Naive thymus-derived CD4-positive, alpha-beta T cell (primary cell): Measurements from ENCODE around the gene GON4L. TPM values are rescaled to one million over a fixed set of nuclear protein-coding genes. Genes with fewer than 3 reads are reported as not detected.
"Not testable (repeated sequence)": the region's sequence is repeated elsewhere in the genome, so short reads cannot be mapped to it uniquely, and the experiment has no call there.

Experiments used
- ATAC-seq: fragments of 150-1000 bp; cut with Tn5 transposase; 2 replicates; pipeline ENCODE4 v1.10.0; 2021; ENCODE audit warnings: mild to moderate bottlenecking, moderate library complexity
- CTCF ChIA-PET: fragments of 350-600 bp; sonication (Branson Sonifier 250); formaldehyde crosslinking; loops from one replicate; lab custom pipeline; 2021; ENCODE audit warnings: antibody characterized with exemption; lab: Charles Lee
- POLR2A ChIA-PET: fragments of 350-600 bp; sonication (Branson Sonifier 250); formaldehyde crosslinking; loops from one replicate; lab custom pipeline; 2021; ENCODE audit warnings: antibody characterized with exemption, inconsistent platforms; lab: Charles Lee
- DNase-seq, 9 donors: peaks; one replicate each; pipeline versions ENCODE4 v3.0.0 to v3.0.0-alpha.2; 2020 to 2022; ENCODE audit warnings: mixed read lengths in 1 of 9
- H3K27ac ChIP-seq: one replicate; pipeline ENCODE4 v1.7.0; 2013; ENCODE audit warnings: mild to moderate bottlenecking, low read depth, low read length, moderate library complexity
- H3K27me3 ChIP-seq, 2 donors: one replicate each; pipeline ENCODE4 v1.7.0; 2013; ENCODE audit warnings: low read length in 2 of 2, mild to moderate bottlenecking in 2 of 2, moderate library complexity in 2 of 2; ENCODE audit not compliant: control insufficient read depth in 2 of 2, insufficient read depth in 2 of 2
- H3K36me3 ChIP-seq, 3 experiments: 1 replicate in 2 of 3; 2 replicates in 1 of 3; pipeline ENCODE4 v1.7.0; 2013; ENCODE audit warnings: low read length in 3 of 3, mild to moderate bottlenecking in 3 of 3, moderate library complexity in 1 of 3; ENCODE audit not compliant: insufficient read depth in 3 of 3, control insufficient read depth in 2 of 3
- H3K4me1 ChIP-seq, 2 donors: one replicate each; pipeline ENCODE4 v1.7.0; 2013; ENCODE audit warnings: low read length in 2 of 2, mild to moderate bottlenecking in 2 of 2, moderate library complexity in 1 of 2; ENCODE audit not compliant: control insufficient read depth in 2 of 2, insufficient read depth in 2 of 2
- H3K4me3 ChIP-seq: 2 replicates; pipeline ENCODE4 v1.7.0; 2013; ENCODE audit warnings: mild to moderate bottlenecking, low read length
- H3K9me3 ChIP-seq, 3 experiments: 1 replicate in 2 of 3; 2 replicates in 1 of 3; pipeline ENCODE4 v1.7.0; 2013; ENCODE audit warnings: low read length in 3 of 3; ENCODE audit not compliant: control insufficient read depth in 2 of 3
- H3K27ac Mint-ChIP-seq, 9 donors: one replicate each; pipeline ENCODE4 v1.8.0; 2020 to 2022; ENCODE audit warnings: mixed read lengths in 9 of 9, mild to moderate bottlenecking in 8 of 9, moderate library complexity in 5 of 9, inconsistent platforms in 2 of 9
- H3K27me3 Mint-ChIP-seq, 5 donors: one replicate each; pipeline ENCODE4 v1.8.0; 2021 to 2022; ENCODE audit warnings: mixed read lengths in 5 of 5, mild to moderate bottlenecking in 1 of 5
- H3K36me3 Mint-ChIP-seq, 5 donors: one replicate each; pipeline ENCODE4 v1.8.0; 2020 to 2022; ENCODE audit warnings: mixed read lengths in 5 of 5, mild to moderate bottlenecking in 3 of 5, inconsistent platforms in 1 of 5
- H3K4me1 Mint-ChIP-seq, 7 donors: one replicate each; pipeline ENCODE4 v1.8.0; 2020 to 2022; ENCODE audit warnings: mixed read lengths in 7 of 7, mild to moderate bottlenecking in 3 of 7, inconsistent platforms in 1 of 7
- H3K4me3 Mint-ChIP-seq, 10 donors: one replicate each; pipeline ENCODE4 v1.8.0; 2020 to 2022; ENCODE audit warnings: mild to moderate bottlenecking in 10 of 10, mixed read lengths in 10 of 10, moderate library complexity in 6 of 10, inconsistent platforms in 2 of 10
- H3K9me3 Mint-ChIP-seq, 11 donors: one replicate each; pipeline ENCODE4 v1.8.0; 2020 to 2022; ENCODE audit warnings: mixed read lengths in 11 of 11, mild to moderate bottlenecking in 4 of 11, inconsistent platforms in 1 of 11, moderate library complexity in 1 of 11
- intact Hi-C, 2 donors: fragments of 100-400 bp; cut with micrococcal nuclease; formaldehyde crosslinking; loops; one replicate each; pipeline ENCODE4 v1.15.1; 2023
- polyA plus RNA-seq, 2 donors: library from polyadenylated mRNA; unstranded; fragments of 300-500 nt; fragmentation: Illumina TruSeq; gene quantifications; one replicate each; pipeline ENCODE4 v1.2.3, GENCODE V29; 2021
- total RNA-seq, 6 experiments: library from RNA in 5 of 6; stranded (reverse) in 5 of 6; gene quantifications; 1 replicate in 5 of 6; 2 replicates in 1 of 6; pipeline ENCODE4 v1.2.3 and lab custom pipeline; 2021 to 2026

Gene GON4L
- total and polyA plus RNA-seq, 7 experiments from 2014 or later = 25.4 to 138 (median 101) TPM

DNA sequence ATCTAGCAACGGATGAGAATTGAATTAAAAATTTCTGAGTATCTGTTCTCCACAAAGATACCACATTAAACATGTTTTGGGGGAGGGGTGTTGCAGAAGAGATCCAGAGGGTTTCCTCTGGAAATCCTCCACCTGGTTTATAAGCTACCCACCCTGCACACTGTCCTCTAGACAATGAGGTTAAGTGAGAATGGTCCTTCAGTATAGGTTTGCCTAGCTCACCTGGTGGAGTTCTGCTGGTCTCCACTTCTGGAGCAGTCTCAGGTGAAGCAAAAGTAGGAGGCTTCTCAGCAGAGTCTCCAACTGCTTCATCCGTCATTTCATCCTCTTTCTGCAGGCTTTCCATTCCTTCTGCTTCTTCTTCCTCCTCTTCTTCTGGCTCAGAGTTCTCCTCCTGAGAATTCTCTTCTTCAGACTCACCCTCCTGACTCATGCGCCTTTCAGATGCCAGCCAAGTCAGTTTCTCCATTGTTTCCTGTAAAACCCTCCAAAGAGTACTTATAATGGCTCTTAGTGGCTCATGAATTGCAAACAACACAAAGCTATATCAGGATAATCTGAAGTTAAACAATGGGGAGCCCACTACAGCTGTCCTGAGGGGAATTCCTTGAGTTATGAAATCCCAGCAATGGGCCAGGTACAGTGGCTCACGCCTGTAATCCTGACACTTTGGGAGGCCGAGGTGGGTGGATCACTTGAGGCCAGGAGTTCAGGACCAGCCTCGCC is 93.8 kb downstream of the GON4L start:
- H3K4me1 ChIP-seq, DNase-seq, H3K27me3 Mint-ChIP-seq, H3K27me3 ChIP-seq, H3K4me3 Mint-ChIP-seq, intact Hi-C loops, H3K9me3 ChIP-seq, H3K4me3 ChIP-seq, H3K4me1 Mint-ChIP-seq, H3K9me3 Mint-ChIP-seq, H3K27ac ChIP-seq, POLR2A ChIA-PET, ATAC-seq, CTCF ChIA-PET: not testable (repeated sequence)
- H3K36me3 Mint-ChIP-seq = peaks cover 19 to 52% (median 37%) of the 10 kb centered on the region in 5 donors
- peak overlapping the region in 2 of 9 donors; percentile 10 to 87 for H3K27ac Mint-ChIP-seq
- H3K36me3 ChIP-seq = peaks cover 19 to 82% (median 29%) of the 10 kb centered on the region in 3 experiments

DNA sequence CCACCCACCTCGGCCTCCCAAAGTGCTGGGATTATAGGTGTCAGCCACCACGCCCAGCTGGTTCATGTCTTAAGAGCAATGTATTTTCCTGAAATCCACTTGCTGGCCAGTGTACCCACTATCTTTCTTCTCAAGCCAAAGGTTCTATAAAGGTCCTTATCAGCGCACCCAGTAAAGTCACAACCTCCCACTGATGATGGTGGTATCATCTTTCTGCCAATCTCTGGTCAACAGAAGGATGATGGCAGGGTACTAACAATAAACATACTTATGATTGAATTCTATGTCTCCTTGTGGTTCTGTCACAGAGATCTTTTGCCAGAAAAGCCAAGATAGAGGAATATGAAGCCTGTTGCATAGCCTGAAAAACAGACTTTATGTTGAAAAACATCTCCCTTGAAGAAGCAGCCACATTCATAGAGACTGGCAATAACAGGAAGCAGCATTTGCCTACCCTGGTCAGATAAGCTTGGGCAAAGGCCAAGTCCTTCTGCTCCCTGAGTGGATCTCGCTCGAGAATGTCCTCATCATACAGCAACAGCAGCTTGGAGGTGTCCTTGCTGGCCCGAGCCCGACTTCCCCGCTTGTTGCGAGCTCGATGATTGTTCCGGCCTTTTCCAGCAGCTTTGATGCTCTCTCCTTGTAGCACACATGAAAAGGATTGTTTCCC is 95.1 kb downstream of the GON4L start:
- ChIA-PET POLR2A (interaction anchor here (0.6 kb wide), 1 partner anchor 44 kb away, joined by 3 read pairs; no protein-coding TSS in a partner anchor), CTCF (no interaction called here)
- H3K36me3 ChIP-seq = peaks cover 24 to 80% (median 29%) of the 10 kb centered on the region in 3 experiments
- H3K27me3 Mint-ChIP-seq = no peaks in the 10 kb centered on the region
- H3K27ac ChIP-seq = no peak overlapping the region
- H3K27me3 ChIP-seq = no peaks in the 10 kb centered on the region
- H3K4me3 ChIP-seq = no peak overlapping the region
- H3K27ac Mint-ChIP-seq = peak overlapping the region in 5 of 9 donors; percentile 10 to 56 (median 34)
- no peaks in the 10 kb centered on the region for H3K9me3 Mint-ChIP-seq
- no peak for DNase-seq
- H3K36me3 Mint-ChIP-seq = peaks cover 19 to 51% (median 41%) of the 10 kb centered on the region in 5 donors
- no peak for ATAC-seq
- peaks cover 0 to 6% (median 0%) of the 10 kb centered on the region in 7 donors for H3K4me1 Mint-ChIP-seq
- H3K4me1 ChIP-seq = no peaks in the 10 kb centered on the region
- no peaks in the 10 kb centered on the region for H3K9me3 ChIP-seq
- peak overlapping the region in 1 of 10 donors; percentile 17 for H3K4me3 Mint-ChIP-seq
- intact Hi-C loops = no loop called here

DNA sequence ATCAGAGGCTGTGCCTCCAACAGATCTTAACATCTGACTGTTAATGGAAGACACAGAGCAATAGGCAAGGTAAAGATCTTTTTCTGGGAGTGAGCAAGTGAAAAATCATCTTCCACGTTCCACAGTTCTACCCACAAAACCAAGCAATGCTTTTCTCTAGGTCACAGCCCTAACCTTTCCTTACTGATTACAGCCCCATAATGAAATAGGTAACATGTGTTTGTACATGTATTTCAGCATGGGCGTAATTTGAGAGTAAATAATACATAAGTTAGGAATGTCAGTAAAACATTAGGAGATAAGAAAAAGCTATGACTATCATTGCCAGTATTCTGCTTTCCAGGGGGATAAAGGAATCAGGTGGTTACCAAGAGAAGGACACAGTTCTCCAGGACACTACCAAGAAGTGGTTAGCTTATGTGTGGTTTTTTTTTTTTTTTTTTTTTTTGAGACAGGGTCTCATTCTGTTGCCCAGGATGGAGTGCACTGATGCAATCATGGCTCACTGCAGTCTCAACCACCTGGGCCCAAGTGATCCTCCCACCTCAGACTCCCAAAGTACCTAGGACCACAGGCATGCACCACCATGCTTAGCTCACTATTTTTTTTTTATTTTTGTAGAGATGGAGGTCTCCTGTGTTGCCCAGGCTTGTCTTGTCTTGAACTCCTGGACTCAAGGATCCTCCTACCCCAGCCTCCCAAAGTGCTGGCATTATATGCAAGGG is 96.1 kb downstream of the GON4L start:
- Histone ChIP-seq H3K4me3 (no peak overlapping the region), H3K27ac (no peak overlapping the region), H3K27me3 (no peaks in the 10 kb centered on the region), H3K4me1 (no peaks in the 10 kb centered on the region), H3K36me3 (peaks cover 22 to 81% (median 24%) of the 10 kb centered on the region in 3 experiments), H3K9me3 (no peaks in the 10 kb centered on the region)
- intact Hi-C loops = no loop called here
- DNase-seq (no peak), ATAC-seq (no peak)
- Mint-ChIP-seq H3K36me3 (peaks cover 18 to 50% (median 40%) of the 10 kb centered on the region in 5 donors), H3K4me3 (no peak overlapping the region), H3K27me3 (no peaks in the 10 kb centered on the region), H3K9me3 (no peaks in the 10 kb centered on the region), H3K4me1 (peaks cover 0 to 6% (median 0%) of the 10 kb centered on the region in 7 donors), H3K27ac (peak overlapping the region in 2 of 9 donors; percentile 2 to 79)
- CTCF ChIA-PET = no interaction called here
- POLR2A ChIA-PET = no interaction called here

DNA sequence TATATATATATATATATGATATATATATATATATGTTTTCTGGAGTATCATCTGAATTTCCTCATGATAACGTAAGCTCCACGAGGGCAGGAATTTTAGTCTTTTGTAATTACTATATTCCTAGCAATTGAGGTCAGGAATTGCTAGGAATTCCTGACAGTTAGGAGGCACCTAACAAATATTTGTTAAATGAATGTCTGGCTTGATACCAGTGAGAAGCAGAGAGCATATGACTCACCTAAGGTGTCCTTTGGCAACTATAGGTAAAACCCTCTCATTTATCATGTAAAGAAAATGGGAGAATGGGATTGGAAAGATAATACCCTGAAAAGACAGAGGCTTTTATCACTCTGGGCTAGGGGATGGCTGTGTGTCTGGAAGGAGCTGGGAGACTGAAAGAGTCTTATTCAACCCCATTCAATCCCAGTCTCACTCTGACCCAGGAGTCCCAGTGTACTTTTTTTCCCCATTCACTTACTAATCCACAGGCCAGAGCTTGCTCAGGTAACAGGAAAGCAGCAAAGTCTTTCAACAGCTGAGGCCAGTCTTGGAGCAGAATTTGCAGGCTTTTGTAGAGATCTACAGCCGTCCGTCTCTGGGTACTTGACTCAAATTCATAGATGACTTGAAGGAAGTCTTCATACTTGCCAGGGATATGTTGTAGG is 96.9 kb downstream of the GON4L start:
- Histone ChIP-seq H3K27me3 (no peaks in the 10 kb centered on the region), H3K9me3 (no peaks in the 10 kb centered on the region), H3K4me3 (no peak overlapping the region), H3K27ac (no peak overlapping the region), H3K4me1 (no peaks in the 10 kb centered on the region), H3K36me3 (peaks cover 17 to 81% (median 24%) of the 10 kb centered on the region in 3 experiments)
- H3K4me1 Mint-ChIP-seq = peaks cover 0 to 6% (median 0%) of the 10 kb centered on the region in 7 donors
- H3K4me3 Mint-ChIP-seq = no peak overlapping the region
- H3K27me3 Mint-ChIP-seq = no peaks in the 10 kb centered on the region
- DNase-seq (no peak), ATAC-seq (no peak)
- POLR2A ChIA-PET = no interaction called here
- peaks cover 11 to 47% (median 32%) of the 10 kb centered on the region in 5 donors for H3K36me3 Mint-ChIP-seq
- H3K9me3 Mint-ChIP-seq = no peaks in the 10 kb centered on the region
- peak overlapping the region in 3 of 9 donors; percentile 59 to 79 (median 67) for H3K27ac Mint-ChIP-seq
- CTCF ChIA-PET = no interaction called here
- intact Hi-C loops = no loop called here

DNA sequence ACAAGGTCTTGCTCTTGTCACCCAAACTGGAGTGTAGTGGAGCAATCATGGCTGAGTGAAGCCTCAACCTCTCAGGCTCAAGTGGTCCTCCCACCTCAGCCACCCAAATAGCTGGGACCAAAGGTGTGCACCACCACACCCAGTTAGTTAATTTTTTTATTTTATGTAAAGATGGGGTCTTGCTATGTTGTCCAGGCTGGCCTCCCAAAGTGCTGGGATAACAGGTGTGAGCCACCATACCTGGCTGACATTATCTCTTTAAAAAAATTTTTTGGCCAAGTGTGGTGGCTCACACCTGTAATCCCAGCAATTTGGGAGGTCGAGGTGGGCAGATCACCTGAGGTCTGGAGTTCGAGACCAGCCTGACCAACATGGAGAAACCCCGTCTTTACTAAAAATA is 98.0 kb downstream of the GON4L start:
- DNase-seq, H3K4me1 ChIP-seq, H3K9me3 ChIP-seq, H3K27me3 Mint-ChIP-seq, H3K27ac Mint-ChIP-seq, H3K4me1 Mint-ChIP-seq, intact Hi-C loops, H3K4me3 ChIP-seq, H3K4me3 Mint-ChIP-seq, H3K27ac ChIP-seq, H3K27me3 ChIP-seq, H3K9me3 Mint-ChIP-seq, POLR2A ChIA-PET, ATAC-seq: not testable (repeated sequence)
- H3K36me3 ChIP-seq = peaks cover 17 to 82% (median 24%) of the 10 kb centered on the region in 3 experiments
- CTCF ChIA-PET = interaction anchor here (0.6 kb wide), 1 partner anchor 483 kb away, joined by 4 read pairs; the partner anchor contains the start of gene BGLAP
- peaks cover 11 to 46% (median 32%) of the 10 kb centered on the region in 5 donors for H3K36me3 Mint-ChIP-seq

DNA sequence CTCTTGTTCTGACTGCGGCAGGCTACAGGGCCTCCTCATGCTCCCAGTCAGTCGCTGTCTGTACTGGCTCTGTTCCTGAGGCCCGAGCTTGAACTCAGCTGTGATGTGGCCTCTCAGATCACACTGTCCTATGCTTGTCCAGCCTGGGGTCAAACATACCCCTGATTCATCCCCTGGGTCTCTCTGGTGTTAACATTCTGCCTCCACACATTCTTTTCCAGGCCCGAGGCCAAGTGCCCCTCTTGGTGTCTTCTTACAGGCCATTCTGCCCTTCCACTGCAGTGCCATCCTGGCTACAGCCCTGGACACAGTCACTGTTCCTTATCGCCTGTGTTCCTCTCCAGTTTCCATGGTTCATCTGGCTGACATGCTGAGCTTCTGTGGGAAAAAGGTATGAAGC is 108.9 kb downstream of the GON4L start:
- H3K4me1 ChIP-seq, H3K27ac ChIP-seq, H3K9me3 ChIP-seq, H3K27me3 ChIP-seq, ATAC-seq, H3K4me3 ChIP-seq, DNase-seq, POLR2A ChIA-PET, CTCF ChIA-PET, H3K9me3 Mint-ChIP-seq, H3K27me3 Mint-ChIP-seq: not testable (repeated sequence)
- H3K4me1 Mint-ChIP-seq = peaks cover 4 to 12% (median 8%) of the 10 kb centered on the region in 7 donors
- intact Hi-C loops = loop anchor here in 1 of 2 donors (5.0 to 10.0 kb wide), 3 partner anchors 109 to 766 kb away; partner anchors contain the start of genes FLAD1, GON4L, LAMTOR2 and SYT11
- peak overlapping the region in 4 of 10 donors; percentile 11 to 59 (median 38) for H3K4me3 Mint-ChIP-seq
- H3K36me3 Mint-ChIP-seq = peaks cover 0 to 11% (median 0%) of the 10 kb centered on the region in 5 donors
- H3K36me3 ChIP-seq = peaks cover 0 to 19% (median 0%) of the 10 kb centered on the region in 3 experiments
- H3K27ac Mint-ChIP-seq = peak overlapping the region in 6 of 9 donors; percentile 45 to 85 (median 64)
